Effector CD4-positive, alpha-beta T cell (primary cell): ENCODE measurements around the gene SLC6A3.

ENCODE experiments used
- DNase-seq: peaks from one replicate; pipeline ENCODE4 v3.0.0-alpha.2; 2020

The SLC6A3 gene

GRCh38 chr5:1404062-1404461 is 41.2 kb downstream of the SLC6A3 start:
- no peak for DNase-seq

- no peak for DNase-seq
These were observed 42.5 kb downstream of the SLC6A3 start for GRCh38 chr5:1402611-1403255.

GRCh38 chr5:1401536-1402138 is 43.6 kb downstream of the SLC6A3 start:
- DNase-seq: no peak

- no peak for DNase-seq
These were observed 44.3 kb downstream of the SLC6A3 start for GRCh38 chr5:1400936-1401335.

GRCh38 chr5:1400211-1400855 is 44.9 kb downstream of the SLC6A3 start:
- no peak for DNase-seq

- no peak for DNase-seq
These were observed 45.5 kb downstream of the SLC6A3 start for GRCh38 chr5:1399737-1400136.

- no peak for DNase-seq
These were observed 48.9 kb downstream of the SLC6A3 start for GRCh38 chr5:1396293-1396816.

- DNase-seq: no peak
These were observed 50.1 kb downstream of the SLC6A3 start for GRCh38 chr5:1394881-1395860.

GRCh38 chr5:1393571-1394501 is 51.4 kb downstream of the SLC6A3 start:
- no peak for DNase-seq

- no peak for DNase-seq
These were observed 52.3 kb downstream of the SLC6A3 start for GRCh38 chr5:1392801-1393565.

- DNase-seq: no peak
These were observed 53.0 kb downstream of the SLC6A3 start for GRCh38 chr5:1392261-1392660.

- no peak for DNase-seq
These were observed 53.5 kb downstream of the SLC6A3 start for GRCh38 chr5:1391691-1392090.

GRCh38 chr5:1390861-1391600 is 54.2 kb downstream of the SLC6A3 start:
- DNase-seq: no peak

GRCh38 chr5:1390333-1390732 is 54.9 kb downstream of the SLC6A3 start:
- DNase-seq: no peak

GRCh38 chr5:1388383-1388967 is 56.8 kb downstream of the SLC6A3 start:
- DNase-seq: no peak

GRCh38 chr5:1387876-1388275 is 57.4 kb downstream of the SLC6A3 start:
- no peak for DNase-seq

GRCh38 chr5:1387059-1387755 is 58.0 kb downstream of the SLC6A3 start:
- no peak for DNase-seq

GRCh38 chr5:1386274-1386717 is 58.9 kb downstream of the SLC6A3 start:
- DNase-seq: peak; percentile 68
